ENCODE data around the gene BASP1.

BASP1 gene

DNA sequence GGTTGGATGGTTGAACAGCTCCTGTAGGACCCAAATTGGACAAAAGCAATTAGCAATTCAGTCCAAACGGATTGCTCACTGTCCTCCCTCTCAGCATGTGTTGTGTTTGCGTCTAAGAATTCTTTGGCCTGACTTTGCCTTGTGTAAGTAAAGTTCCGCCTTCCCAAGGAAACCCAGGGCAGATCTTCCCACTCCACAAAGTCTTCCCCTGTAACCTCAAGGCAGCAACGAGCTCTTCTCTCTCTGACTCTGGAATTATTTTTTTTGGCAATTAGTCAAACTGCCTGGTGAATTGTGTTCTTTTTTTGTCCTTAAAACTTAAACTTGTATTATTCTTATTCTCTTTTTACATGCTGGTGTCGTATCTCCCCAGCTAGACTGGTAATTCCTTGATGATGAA, 20.7 kb upstream of the BASP1 start:
- DNase-seq (ENCODE audit: low read depth), result no peak
- no peak overlapping the region for H3K4me3 ChIP-seq (ENCODE audit: low read depth, low read length)
- TF ChIP-seq POLR2A (IDR thresholded peaks at IDR 0.05; ENCODE audit: extremely low read depth, insufficient read length) (no peak), MYC (IDR thresholded peaks at IDR 0.05; ENCODE audit: low read depth, low read length) (no peak)
- TF ChIP-seq, protein P1, sequence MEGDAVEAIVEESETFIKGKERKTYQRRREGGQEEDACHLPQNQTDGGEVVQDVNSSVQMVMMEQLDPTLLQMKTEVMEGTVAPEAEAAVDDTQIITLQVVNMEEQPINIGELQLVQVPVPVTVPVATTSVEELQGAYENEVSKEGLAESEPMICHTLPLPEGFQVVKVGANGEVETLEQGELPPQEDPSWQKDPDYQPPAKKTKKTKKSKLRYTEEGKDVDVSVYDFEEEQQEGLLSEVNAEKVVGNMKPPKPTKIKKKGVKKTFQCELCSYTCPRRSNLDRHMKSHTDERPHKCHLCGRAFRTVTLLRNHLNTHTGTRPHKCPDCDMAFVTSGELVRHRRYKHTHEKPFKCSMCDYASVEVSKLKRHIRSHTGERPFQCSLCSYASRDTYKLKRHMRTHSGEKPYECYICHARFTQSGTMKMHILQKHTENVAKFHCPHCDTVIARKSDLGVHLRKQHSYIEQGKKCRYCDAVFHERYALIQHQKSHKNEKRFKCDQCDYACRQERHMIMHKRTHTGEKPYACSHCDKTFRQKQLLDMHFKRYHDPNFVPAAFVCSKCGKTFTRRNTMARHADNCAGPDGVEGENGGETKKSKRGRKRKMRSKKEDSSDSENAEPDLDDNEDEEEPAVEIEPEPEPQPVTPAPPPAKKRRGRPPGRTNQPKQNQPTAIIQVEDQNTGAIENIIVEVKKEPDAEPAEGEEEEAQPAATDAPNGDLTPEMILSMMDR (IDR thresholded peaks at IDR 0.05; ENCODE audit: low read depth, low read length), result no peak
- TF ChIP-seq, protein P2, sequence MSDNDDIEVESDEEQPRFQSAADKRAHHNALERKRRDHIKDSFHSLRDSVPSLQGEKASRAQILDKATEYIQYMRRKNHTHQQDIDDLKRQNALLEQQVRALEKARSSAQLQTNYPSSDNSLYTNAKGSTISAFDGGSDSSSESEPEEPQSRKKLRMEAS (IDR thresholded peaks at IDR 0.05; ENCODE audit: low read depth, low read length), result no peak

DNA sequence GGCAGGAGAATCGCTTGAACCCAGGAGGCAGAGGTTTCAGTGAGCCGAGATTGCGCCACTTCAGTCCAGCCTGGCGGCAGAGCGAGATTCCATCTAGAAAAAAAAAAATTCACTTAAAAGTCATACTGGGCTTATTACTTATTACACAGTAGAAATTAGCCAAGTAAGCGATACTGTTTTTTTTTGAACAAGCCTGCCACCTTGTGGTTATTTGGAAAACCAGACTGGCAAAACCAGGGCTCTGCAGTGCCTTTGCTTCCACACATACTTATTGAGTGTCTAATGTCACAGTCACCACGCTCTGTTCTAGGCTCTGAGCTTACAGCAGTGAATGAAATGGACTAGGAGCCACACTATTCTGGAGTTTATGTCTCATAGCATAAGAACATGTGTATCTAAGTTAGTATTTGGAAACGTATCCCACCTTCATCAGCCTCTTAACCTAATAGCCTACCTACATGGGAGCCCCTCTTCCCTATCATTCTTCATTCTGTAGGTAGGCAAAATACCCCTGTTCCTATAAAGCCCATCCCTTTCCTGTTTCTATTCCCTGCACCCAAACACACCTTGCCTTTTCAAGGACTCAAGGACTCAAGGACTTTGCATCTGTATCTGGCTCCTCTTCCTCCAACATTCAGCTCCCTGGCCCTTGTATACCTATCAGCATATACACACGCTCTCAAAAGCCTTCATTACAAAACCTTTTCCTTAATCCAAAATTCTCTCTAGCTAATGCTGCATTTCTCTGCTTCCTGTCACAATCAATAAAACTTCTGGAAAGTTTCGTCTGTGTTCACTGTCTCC, 13.9 kb upstream of the BASP1 start:
- TF ChIP-seq, protein P1 (IDR thresholded peaks at IDR 0.05; ENCODE audit: low read depth, low read length), result peak; percentile 66
- TF ChIP-seq MYC (IDR thresholded peaks at IDR 0.05; ENCODE audit: low read depth, low read length), result no peak
- TF ChIP-seq, protein P2 (IDR thresholded peaks at IDR 0.05; ENCODE audit: low read depth, low read length), result no peak
- H3K4me3 ChIP-seq (ENCODE audit: low read depth, low read length), result no peak overlapping the region
- peak; percentile 72 for DNase-seq (ENCODE audit: low read depth)

DNA sequence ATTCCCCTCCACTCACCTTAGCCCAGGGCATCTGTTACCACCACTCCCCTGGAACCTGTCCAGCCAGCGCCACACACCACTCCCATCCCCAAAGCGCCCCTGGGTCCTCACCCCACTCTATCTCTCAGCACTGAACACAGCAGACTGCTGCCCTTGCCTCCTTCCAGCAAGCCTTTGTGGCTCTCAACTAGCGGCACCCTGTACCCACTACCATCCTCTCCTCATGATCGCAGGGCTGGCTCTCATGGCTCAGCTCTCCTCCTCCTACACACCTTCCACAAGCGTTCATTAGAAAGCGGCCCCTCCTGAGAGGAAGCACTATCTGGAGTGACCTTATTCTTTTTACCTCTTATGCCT, 13.3 kb upstream of the BASP1 start:
- TF ChIP-seq POLR2A (IDR thresholded peaks at IDR 0.05; ENCODE audit: extremely low read depth, insufficient read length), result no peak
- no peak for TF ChIP-seq MYC (IDR thresholded peaks at IDR 0.05; ENCODE audit: low read depth, low read length)

DNA sequence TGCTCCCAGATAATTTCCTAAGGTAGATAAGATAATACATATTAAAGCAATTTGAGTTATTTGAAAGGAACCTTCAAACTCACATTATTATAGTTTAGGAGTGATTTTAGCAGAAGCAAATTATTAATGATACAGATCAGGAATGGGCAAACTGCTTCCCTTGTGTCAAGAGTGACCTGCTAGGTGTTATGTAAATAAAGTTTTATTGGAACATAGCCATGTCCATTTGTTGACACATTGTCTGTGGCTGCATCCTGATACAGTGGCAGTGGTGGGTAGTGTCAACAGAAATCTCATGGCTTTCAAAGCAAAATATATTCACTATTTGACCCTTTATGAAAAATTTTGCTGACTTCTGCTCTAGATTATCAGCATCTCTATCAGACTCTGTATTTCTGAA, 11.4 kb upstream of the BASP1 start:
- H3K4me3 ChIP-seq (ENCODE audit: low read depth, low read length), result no peak overlapping the region
- no peak for TF ChIP-seq MYC (IDR thresholded peaks at IDR 0.05; ENCODE audit: low read depth, low read length)
- TF ChIP-seq, protein P1 (IDR thresholded peaks at IDR 0.05; ENCODE audit: low read depth, low read length), result no peak
- TF ChIP-seq, protein P2 (IDR thresholded peaks at IDR 0.05; ENCODE audit: low read depth, low read length), result no peak
- TF ChIP-seq POLR2A (IDR thresholded peaks at IDR 0.05; ENCODE audit: extremely low read depth, insufficient read length), result no peak
- no peak for DNase-seq (ENCODE audit: low read depth)

More for the DNA sequence above, 13.3 kb upstream of the BASP1 start:
- H3K4me3 ChIP-seq (ENCODE audit: low read depth, low read length), result no peak overlapping the region
- DNase-seq (ENCODE audit: low read depth), result no peak

DNA sequence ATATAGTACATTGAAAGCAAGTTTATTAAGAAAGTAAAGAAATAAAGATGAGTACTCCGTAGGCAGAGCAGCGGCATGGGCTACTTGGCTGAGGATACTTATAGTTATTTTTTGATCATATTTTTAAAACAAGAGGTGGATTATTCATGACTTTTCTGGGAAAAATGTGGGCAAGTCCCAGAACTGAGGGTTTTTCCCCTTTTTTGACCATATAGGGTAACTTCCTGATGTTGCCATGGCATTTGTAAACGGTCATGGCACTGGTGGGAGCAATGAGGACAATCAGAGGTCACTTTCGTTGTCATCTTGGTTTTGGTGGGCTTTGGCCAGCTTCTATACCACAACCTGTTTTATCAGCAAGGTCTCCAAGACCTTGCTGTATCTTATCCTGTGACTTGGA, 5.2 kb upstream of the BASP1 start:
- TF ChIP-seq MYC (IDR thresholded peaks at IDR 0.05; ENCODE audit: low read depth, low read length), result no peak
- no peak for TF ChIP-seq POLR2A (IDR thresholded peaks at IDR 0.05; ENCODE audit: extremely low read depth, insufficient read length)
- TF ChIP-seq, protein P2 (IDR thresholded peaks at IDR 0.05; ENCODE audit: low read depth, low read length), result no peak
- TF ChIP-seq, protein P1 (IDR thresholded peaks at IDR 0.05; ENCODE audit: low read depth, low read length), result no peak
- H3K4me3 ChIP-seq (ENCODE audit: low read depth, low read length), result no peak overlapping the region
- no peak for DNase-seq (ENCODE audit: low read depth)

DNA sequence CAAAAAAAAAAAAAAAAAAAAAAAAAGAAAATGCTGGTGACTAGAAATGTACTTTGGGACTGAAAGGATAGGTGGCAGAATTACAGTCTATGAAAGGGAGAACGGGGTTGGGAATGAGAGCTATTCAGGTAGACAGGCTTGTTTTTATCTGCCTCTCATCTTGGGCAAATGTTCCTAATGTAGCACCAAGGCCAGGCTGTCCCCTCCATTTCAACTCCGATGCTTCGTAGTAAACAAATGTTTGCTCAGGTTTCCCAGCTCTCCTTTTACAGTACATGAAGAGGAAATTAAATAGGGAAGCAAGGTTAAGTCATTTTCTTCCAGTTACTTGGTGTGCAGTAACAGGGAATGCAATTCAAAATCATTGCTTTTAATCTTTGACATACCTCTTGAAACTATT, 4.4 kb upstream of the BASP1 start:
- DNase-seq (ENCODE audit: low read depth), result no peak
- H3K4me3 ChIP-seq (ENCODE audit: low read depth, low read length), result no peak overlapping the region
- no peak for TF ChIP-seq POLR2A (IDR thresholded peaks at IDR 0.05; ENCODE audit: extremely low read depth, insufficient read length)
- TF ChIP-seq, protein P2 (IDR thresholded peaks at IDR 0.05; ENCODE audit: low read depth, low read length), result no peak
- TF ChIP-seq MYC (IDR thresholded peaks at IDR 0.05; ENCODE audit: low read depth, low read length), result no peak
- TF ChIP-seq, protein P1 (IDR thresholded peaks at IDR 0.05; ENCODE audit: low read depth, low read length), result no peak
